ENCODE measurements around the gene VWA5B2.

Gene VWA5B2

DNA sequence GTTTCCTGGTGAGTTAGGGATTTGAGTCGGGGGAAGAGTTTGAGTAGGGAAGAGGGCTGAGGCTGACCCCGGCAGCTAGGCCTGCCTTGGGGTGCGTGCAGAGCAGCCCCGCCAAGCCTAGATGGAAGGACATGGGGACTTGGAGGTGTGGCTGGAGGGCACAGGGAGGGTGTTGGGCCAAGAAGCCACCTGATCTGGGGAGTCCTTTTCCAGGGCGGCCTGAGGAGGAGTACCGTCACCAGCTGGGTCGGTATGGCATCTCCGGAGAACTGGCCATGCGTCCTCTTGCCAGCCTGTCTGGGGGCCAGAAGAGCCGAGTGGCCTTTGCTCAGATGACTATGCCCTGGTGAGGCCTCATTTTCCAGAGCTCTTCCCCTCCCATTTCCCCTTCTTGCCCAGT, 36.5 kb upstream of the VWA5B2 start:
- H3K36me3 Mint-ChIP-seq (ENCODE audit: low read depth): peaks cover 44% of the 10 kb centered on the region
- DNase-seq: no peak
- no peaks in the 10 kb centered on the region for H3K9me3 Mint-ChIP-seq

DNA sequence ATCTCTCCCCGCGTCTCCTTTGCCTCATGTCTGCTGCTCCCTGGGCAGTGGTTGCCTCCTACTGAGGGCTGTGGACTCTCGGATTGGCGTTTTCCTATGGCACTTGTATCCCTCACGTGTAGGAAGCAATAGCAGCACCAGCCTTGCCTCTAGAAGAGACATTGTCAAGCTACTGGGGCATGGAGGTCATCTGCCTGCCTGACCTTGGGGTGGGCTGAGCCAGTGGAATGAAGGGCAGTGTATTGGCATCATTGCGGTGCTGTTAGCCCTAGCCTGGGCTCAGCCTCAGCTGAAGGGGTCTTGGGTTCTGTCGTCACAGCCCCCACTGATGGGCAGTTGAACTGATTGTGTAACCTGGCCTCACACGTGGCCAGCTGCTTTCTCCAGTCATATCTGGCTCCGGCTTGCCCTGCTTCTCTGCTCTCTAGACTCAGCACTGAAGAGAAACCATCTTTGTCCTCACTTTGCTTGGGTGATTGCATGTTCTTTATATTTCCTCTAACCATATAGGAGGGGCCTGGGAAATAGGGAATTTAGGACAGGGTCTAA, 35.3 kb upstream of the VWA5B2 start:
- Mint-ChIP-seq H3K27me3 (ENCODE audit: low read depth, poor library complexity) (no peaks in the 10 kb centered on the region), H3K4me3 (no peak overlapping the region), H3K9me3 (no peaks in the 10 kb centered on the region), H3K36me3 (ENCODE audit: low read depth) (peaks cover 34% of the 10 kb centered on the region), H3K4me1 (no peaks in the 10 kb centered on the region), H3K27ac (peak overlapping the region; percentile 11)
- DNase-seq: no peak
- TF ChIP-seq, protein P1, sequence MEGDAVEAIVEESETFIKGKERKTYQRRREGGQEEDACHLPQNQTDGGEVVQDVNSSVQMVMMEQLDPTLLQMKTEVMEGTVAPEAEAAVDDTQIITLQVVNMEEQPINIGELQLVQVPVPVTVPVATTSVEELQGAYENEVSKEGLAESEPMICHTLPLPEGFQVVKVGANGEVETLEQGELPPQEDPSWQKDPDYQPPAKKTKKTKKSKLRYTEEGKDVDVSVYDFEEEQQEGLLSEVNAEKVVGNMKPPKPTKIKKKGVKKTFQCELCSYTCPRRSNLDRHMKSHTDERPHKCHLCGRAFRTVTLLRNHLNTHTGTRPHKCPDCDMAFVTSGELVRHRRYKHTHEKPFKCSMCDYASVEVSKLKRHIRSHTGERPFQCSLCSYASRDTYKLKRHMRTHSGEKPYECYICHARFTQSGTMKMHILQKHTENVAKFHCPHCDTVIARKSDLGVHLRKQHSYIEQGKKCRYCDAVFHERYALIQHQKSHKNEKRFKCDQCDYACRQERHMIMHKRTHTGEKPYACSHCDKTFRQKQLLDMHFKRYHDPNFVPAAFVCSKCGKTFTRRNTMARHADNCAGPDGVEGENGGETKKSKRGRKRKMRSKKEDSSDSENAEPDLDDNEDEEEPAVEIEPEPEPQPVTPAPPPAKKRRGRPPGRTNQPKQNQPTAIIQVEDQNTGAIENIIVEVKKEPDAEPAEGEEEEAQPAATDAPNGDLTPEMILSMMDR (IDR thresholded peaks at IDR 0.05): no peak

More for the DNA sequence above, 36.5 kb upstream of the VWA5B2 start:
- H3K4me1 Mint-ChIP-seq: peaks cover 2% of the 10 kb centered on the region
- TF ChIP-seq, protein P1 (IDR thresholded peaks at IDR 0.05): no peak
- H3K27me3 Mint-ChIP-seq (ENCODE audit: low read depth, poor library complexity): no peaks in the 10 kb centered on the region
- no peak overlapping the region for H3K27ac Mint-ChIP-seq
- no peak overlapping the region for H3K4me3 Mint-ChIP-seq

DNA sequence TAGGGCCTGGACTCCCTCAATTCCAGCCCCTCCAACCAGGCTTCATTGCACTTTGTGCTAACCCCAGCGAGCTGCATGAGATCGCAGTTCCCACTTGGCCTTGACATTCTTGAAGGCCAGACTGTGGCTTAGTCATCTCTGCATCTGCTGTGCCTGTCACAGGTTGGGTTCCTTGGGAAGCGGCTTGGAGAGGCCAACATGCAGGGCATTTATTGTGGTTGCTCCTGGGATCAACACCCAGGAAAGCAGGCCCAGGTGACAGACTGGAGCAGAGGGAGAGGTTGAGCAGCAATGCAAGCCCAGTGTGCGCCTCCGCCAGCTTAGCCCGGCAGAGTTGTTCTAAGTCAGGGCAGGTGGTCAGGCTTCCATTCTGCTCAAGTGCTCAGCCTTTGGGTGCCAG, 32.8 kb upstream of the VWA5B2 start:
- TF ChIP-seq, protein P1 (IDR thresholded peaks at IDR 0.05): no peak
- Mint-ChIP-seq H3K4me1 (no peaks in the 10 kb centered on the region), H3K9me3 (no peaks in the 10 kb centered on the region), H3K27me3 (ENCODE audit: low read depth, poor library complexity) (no peaks in the 10 kb centered on the region), H3K4me3 (no peak overlapping the region), H3K27ac (no peak overlapping the region), H3K36me3 (ENCODE audit: low read depth) (peaks cover 25% of the 10 kb centered on the region)
- DNase-seq: no peak

DNA sequence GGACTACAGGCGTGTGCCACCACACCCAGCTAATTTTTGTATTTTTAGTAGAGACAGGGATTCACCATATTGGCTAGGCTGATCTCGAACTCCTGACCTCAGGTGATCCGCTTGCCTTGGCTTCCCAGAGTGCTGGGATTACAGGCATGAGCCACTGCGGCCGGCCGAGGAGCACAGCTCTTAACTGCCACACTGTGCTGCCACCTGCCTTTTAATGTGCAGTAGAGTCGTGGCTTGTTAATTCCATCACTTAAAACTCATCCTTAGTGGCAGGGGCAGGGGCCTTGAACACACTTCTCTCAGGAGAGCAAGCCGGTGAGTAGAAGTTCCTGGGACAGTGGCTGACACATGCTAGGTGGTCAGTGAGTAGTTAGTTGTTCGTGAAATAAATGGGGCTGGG, 30.9 kb upstream of the VWA5B2 start:
- no peak overlapping the region for H3K4me3 Mint-ChIP-seq
- H3K27me3 Mint-ChIP-seq (ENCODE audit: low read depth, poor library complexity): peaks cover 12% of the 10 kb centered on the region
- no peak for DNase-seq

DNA sequence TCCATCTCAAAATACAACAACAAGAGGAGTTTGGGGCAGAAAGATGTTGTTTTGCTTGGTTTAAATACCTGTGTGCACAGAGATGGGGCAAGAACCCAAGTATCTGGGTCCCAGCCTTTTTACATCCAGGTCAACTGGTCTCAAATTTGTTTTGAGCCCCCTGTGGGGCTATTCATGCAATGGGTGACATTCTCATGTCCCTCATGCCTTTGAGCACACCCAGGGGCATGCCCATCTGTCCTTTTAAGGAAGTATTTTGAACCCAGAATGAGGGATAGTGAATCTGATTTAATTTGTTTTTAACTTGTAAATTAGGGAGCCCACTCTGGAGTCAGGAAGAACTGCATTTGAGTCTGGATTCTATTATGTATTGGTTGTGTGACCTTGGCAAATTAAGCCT, 28.6 kb upstream of the VWA5B2 start:
- Mint-ChIP-seq H3K4me3 (no peak overlapping the region), H3K27ac (no peak overlapping the region), H3K36me3 (ENCODE audit: low read depth) (no peaks in the 10 kb centered on the region), H3K9me3 (no peaks in the 10 kb centered on the region), H3K4me1 (peaks cover 6% of the 10 kb centered on the region), H3K27me3 (ENCODE audit: low read depth, poor library complexity) (peaks cover 23% of the 10 kb centered on the region)
- DNase-seq: no peak
- TF ChIP-seq, protein P1 (IDR thresholded peaks at IDR 0.05): no peak

More for the DNA sequence above, 30.9 kb upstream of the VWA5B2 start:
- TF ChIP-seq, protein P1 (IDR thresholded peaks at IDR 0.05): no peak
- peak overlapping the region; percentile 61 for H3K27ac Mint-ChIP-seq
- H3K4me1 Mint-ChIP-seq: peaks cover 5% of the 10 kb centered on the region
- H3K36me3 Mint-ChIP-seq (ENCODE audit: low read depth): peaks cover 9% of the 10 kb centered on the region
- H3K9me3 Mint-ChIP-seq: no peaks in the 10 kb centered on the region

DNA sequence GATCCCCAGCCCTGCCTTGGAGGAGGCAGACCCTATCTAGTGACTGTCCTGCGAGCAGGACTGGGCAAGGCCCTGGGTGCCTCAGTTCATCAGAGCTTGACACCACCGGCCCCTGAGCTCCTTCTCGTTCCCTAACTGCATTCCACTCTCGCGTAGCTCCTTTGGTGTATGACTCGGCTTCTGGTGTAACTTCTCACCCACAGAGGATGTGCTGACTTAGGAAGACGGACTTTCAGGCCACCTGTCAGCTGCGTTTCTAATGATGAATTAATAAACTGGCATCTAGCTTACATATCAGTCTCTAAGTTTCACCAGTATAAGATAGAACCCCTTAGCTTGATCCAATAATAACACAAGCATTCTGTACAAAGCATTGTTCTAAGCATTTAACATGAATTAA, 25.9 kb upstream of the VWA5B2 start:
- Mint-ChIP-seq H3K36me3 (ENCODE audit: low read depth) (no peaks in the 10 kb centered on the region), H3K9me3 (no peaks in the 10 kb centered on the region), H3K27me3 (ENCODE audit: low read depth, poor library complexity) (peaks cover 44% of the 10 kb centered on the region), H3K4me3 (no peak overlapping the region), H3K27ac (no peak overlapping the region), H3K4me1 (peaks cover 6% of the 10 kb centered on the region)
- TF ChIP-seq, protein P1 (IDR thresholded peaks at IDR 0.05): no peak
- no peak for DNase-seq

All from nephron progenitor cell (in vitro differentiated cells).